ENCODE results near the gene ACOT7. TPM values are rescaled to one million over a fixed set of nuclear protein-coding genes. Genes with fewer than 3 reads are reported as not detected.
"Not testable (repeated sequence)": the region's sequence is repeated elsewhere in the genome, so short reads cannot be mapped to it uniquely, and the experiment has no call there.

Gene ACOT7
- total RNA-seq, 1 experiment from 2014 or later = 177 TPM

DNA sequence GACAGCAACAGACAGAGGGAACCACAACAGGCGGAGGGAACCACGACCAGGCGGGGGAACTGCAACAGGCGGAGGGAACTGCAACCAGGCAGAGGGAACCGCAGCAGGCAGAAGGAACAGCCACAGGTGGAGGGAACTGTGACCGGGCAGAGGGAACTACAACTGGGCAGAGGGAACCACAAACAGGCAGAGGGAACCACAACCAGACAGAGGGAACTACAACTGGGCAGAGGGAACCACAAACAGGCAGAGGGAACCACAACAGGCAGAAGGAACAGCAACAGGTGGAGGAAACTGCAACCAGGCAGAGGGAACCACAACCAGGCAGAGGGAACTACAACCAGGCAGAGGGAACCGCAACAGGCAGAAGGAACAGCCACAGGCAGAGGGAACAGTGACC lies 85.9 kb downstream of the ACOT7 start:
- in situ Hi-C loops (cut with HindIII; ENCODE audit: low pct_unique_long_range_greater_than_20kb, low sequenced_read_pairs) = not testable (repeated sequence)

DNA sequence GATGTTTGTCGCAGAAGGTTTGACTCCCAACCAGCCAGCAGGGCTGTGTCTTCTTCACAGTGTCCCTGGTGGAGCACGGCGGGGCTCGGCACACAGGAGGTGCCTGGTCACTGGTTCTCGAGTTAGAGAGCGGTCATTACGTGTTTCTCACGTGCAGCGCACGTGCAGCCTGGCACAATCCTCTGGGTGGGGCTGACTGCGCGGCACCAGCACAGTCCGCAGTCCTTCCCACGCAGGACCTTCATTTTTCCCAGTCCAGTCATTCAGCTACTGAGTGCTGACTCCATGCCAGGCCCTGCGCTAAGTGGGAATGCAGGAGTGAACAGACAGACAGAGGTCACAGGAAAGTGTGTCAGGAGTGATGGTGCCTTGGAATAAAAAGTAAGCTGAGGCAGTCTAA lies 86.5 kb downstream of the ACOT7 start:
- in situ Hi-C loops (cut with HindIII; ENCODE audit: low pct_unique_long_range_greater_than_20kb, low sequenced_read_pairs) = no loop called here
- DNase-seq (ENCODE audit: low read depth) = no peak

More for the DNA sequence above, 85.9 kb downstream of the ACOT7 start:
- DNase-seq (ENCODE audit: low read depth) = not testable (repeated sequence)

GRCh38 chr1:6303397-6304012 lies 90.1 kb downstream of the ACOT7 start:
- in situ Hi-C loops (cut with HindIII; ENCODE audit: low pct_unique_long_range_greater_than_20kb, low sequenced_read_pairs) = no loop called here
- no peak for DNase-seq (ENCODE audit: low read depth)

- DNase-seq (ENCODE audit: low read depth) = no peak
- in situ Hi-C loops (cut with HindIII; ENCODE audit: low pct_unique_long_range_greater_than_20kb, low sequenced_read_pairs) = no loop called here
Observed at GRCh38 chr1:6302568-6302967, 91.0 kb downstream of the ACOT7 start.

DNA sequence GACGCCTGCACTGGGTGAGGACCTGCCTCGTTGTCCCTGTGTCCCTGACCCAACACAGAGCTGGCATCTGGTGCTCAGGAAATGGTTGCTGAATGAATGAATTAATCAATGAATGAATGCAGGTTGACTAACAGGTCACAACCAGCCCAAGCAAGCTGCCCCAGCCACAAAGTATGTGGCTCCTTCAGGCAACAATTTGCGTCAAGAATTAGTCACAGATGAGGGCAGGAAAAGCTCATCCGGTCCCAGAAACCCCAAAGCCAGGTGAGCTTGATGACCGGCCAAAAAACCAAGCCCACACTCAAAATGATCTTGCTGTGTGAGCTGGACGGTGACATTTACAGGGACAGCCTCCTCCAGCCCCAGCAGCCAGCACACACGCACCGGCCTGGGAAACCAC lies 92.0 kb downstream of the ACOT7 start:
- no peak for DNase-seq (ENCODE audit: low read depth)
- in situ Hi-C loops (cut with HindIII; ENCODE audit: low pct_unique_long_range_greater_than_20kb, low sequenced_read_pairs) = no loop called here

DNA sequence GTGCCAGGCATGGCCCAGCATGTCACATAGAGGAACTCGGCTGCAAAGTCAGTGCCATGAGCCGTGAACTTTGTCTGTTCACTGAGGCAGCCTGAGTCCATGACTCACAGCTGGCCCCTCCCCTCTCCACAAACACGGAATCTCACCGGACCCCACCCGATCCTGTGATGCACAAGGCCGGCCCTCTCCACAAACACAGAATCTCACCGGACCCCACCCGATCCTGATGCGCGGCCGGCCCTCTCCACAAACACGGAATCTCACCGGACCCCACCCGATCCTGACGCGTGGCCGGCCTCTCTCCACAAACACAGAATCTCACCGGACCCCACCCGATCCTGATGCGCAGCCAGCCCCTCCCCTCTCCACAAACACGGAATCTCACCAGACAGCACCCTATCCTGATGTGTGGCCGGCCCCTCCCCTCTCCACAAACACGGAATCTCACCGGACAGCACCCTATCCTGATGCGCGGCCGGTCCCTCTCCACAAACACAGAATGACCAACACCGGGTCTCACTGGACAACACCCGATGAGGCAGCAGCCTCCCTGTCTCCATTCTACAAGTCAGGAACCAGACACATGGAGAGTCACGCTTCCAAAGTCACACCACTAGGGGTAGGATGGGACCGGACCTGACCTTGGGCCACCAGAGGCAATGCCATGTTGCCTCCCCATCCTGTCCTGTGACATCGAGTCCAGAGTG lies 93.1 kb downstream of the ACOT7 start:
- in situ Hi-C loops (cut with HindIII; ENCODE audit: low pct_unique_long_range_greater_than_20kb, low sequenced_read_pairs) = no loop called here

DNA sequence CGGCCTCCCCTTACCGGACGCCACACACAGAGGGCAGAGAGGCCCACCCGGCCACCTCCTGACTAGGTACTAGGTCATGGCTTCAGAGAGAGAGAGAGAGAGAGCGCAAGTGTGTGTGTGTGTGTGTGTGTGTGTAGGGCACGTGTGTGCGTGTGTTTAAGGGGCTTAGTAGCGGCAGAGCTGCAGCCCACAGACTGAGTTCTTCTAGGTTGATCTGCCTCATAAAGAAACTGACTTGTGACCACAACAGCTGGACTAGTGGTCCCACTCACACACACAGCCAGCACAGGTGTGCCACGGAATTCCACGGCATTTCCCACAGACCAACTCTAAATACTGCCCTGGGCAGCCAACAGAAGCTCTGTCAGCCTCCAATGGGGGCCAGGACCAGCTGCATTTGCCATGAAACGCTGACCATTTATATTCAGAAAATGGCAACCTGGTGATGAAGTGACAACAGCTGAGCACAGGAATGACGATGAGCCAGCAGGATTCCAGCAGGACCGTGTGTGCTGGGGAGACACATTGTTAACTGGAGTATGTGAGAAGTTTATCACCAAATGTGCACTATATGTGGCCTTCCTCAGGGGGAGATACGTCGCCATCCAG lies 93.9 kb downstream of the ACOT7 start:
- in situ Hi-C loops (cut with HindIII; ENCODE audit: low pct_unique_long_range_greater_than_20kb, low sequenced_read_pairs) = no loop called here
- DNase-seq (ENCODE audit: low read depth) = no peak

More for the DNA sequence above, 93.1 kb downstream of the ACOT7 start:
- peak; percentile 32 for DNase-seq (ENCODE audit: low read depth)

DNA sequence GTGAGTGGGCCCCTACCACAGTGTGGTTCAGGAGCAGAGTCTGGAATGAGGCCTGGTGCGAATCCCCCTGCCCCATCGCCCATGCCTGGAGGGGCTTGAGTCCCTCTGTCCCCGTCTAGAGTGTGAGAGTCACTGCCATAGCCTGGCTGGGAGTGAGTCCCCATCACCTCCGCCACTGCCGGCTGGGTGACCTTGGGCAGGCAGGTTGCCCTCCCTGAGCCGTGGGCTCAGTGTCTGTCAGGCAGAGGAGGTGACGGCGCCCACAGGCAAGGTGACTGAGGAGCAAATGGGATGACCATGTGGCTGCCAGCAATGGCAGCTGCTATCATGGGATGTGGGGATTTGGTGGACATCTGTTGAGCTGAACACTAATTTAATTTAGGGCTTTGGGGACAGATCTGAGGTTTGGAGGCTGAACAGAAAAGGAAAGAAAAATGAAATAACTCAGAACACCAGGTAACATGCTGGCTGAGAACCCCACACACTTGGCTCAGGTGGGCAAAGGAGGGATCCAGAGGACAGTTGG lies 94.6 kb downstream of the ACOT7 start:
- in situ Hi-C loops (cut with HindIII; ENCODE audit: low pct_unique_long_range_greater_than_20kb, low sequenced_read_pairs) = no loop called here
- DNase-seq (ENCODE audit: low read depth) = no peak

GRCh38 chr1:6298530-6298929 lies 95.0 kb downstream of the ACOT7 start:
- no peak for DNase-seq (ENCODE audit: low read depth)
- in situ Hi-C loops (cut with HindIII; ENCODE audit: low pct_unique_long_range_greater_than_20kb, low sequenced_read_pairs) = no loop called here

DNA sequence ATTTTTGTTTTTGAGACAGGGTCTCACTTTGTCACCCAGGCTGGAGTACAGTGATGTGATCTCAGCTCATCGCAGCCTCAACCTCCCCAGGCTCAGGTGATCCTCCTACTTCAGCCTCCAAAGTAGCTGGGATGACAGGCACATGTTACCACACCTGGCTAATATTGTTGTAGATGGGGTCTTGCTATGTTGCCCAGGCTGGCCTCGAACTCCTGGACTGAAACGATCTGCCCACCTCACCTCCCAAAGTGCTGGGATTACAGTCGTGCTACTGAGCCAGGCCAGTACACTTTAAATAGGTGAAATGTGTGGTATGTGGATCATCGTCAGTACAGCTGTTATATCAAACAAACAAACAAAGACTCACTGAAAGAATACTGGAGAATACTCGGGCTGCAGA lies 97.7 kb downstream of the ACOT7 start:
- DNase-seq (ENCODE audit: low read depth) = no peak
- in situ Hi-C loops (cut with HindIII; ENCODE audit: low pct_unique_long_range_greater_than_20kb, low sequenced_read_pairs) = no loop called here

DNA sequence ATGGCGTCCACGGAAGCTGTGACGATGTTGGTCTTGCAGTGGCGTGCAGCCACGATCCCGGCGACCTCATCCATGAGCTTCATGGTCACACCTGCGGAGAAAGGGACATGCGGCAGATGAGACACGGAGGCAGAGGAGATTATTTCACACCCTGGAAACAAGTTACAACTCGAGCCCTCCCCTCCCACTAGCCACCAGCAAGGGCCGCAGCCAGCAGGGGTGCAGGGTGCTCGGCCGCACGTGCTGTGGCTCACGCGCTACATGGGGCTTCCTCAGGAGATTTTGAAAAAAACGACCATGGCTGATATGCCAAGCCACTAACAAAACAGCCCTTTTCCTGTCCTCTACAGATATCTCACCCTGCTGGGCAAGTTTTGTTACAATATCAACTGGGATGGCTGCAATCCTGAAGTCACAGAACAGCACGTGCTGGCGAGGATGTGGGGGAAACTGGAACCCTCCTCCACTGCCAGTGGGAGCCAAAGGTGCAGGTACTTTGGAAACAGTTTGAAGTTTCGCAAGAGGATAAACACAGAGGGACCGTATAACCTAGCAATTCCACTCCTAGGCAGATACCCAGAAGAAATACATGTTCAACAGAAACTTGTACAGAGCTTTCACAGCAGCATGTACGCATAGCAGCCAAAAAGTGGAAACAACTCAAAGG lies 98.5 kb downstream of the ACOT7 start:
- in situ Hi-C loops (cut with HindIII; ENCODE audit: low pct_unique_long_range_greater_than_20kb, low sequenced_read_pairs) = no loop called here
- DNase-seq (ENCODE audit: low read depth) = no peak

GRCh38 chr1:6294080-6294889 lies 99.3 kb downstream of the ACOT7 start:
- in situ Hi-C loops (cut with HindIII; ENCODE audit: low pct_unique_long_range_greater_than_20kb, low sequenced_read_pairs) = no loop called here
- DNase-seq (ENCODE audit: low read depth) = no peak

GRCh38 chr1:6292102-6292501 lies 101.5 kb downstream of the ACOT7 start:
- no peak for DNase-seq (ENCODE audit: low read depth)
- in situ Hi-C loops (cut with HindIII; ENCODE audit: low pct_unique_long_range_greater_than_20kb, low sequenced_read_pairs) = no loop called here

DNA sequence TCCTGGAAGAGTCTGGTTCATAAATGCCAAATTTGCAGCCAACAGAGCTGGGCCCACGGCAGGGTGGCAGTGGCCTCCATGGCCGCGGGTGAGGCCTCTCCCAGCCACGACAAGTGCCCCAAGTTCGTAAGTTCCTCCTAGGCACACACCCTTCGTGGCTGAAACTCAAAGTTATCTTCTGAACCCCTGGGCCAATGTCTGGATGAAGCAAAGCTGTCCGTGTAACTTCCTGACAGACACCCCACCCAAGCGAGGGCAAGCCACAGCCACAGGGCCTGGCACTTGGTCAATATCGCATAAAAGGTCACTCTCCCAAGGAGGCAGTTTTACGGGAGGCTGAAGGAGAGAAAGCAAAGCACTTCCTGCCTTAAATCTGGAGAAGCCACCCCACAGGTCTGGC lies 104.9 kb downstream of the ACOT7 start:
- DNase-seq (ENCODE audit: low read depth) = no peak
- in situ Hi-C loops (cut with HindIII; ENCODE audit: low pct_unique_long_range_greater_than_20kb, low sequenced_read_pairs) = no loop called here

DNA sequence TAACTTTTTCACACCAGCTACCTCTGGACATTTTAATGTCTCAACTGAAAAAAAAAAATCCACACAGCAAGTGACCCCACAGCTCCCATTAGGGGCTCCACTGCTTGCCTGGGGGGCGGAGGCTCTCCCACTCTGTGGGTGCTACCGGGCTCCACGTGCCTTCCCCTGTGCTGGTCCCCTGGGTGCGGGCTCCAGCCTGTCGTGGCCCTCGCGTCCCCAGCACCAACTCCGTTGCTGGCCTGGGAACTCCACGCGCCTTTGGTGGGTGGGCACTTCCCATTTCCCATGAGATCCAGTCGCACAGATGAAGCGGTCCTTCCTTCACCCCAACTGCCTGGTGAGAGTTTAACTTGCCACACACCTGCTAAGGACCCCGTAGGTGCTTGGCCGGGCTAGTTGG lies 105.5 kb downstream of the ACOT7 start:
- DNase-seq (ENCODE audit: low read depth) = no peak
- in situ Hi-C loops (cut with HindIII; ENCODE audit: low pct_unique_long_range_greater_than_20kb, low sequenced_read_pairs) = no loop called here

GRCh38 chr1:6287431-6287886 lies 106.1 kb downstream of the ACOT7 start:
- no peak for DNase-seq (ENCODE audit: low read depth)
- in situ Hi-C loops (cut with HindIII; ENCODE audit: low pct_unique_long_range_greater_than_20kb, low sequenced_read_pairs) = no loop called here

- no peak for DNase-seq (ENCODE audit: low read depth)
- in situ Hi-C loops (cut with HindIII; ENCODE audit: low pct_unique_long_range_greater_than_20kb, low sequenced_read_pairs) = no loop called here
Observed at GRCh38 chr1:6287029-6287428, 106.5 kb downstream of the ACOT7 start.

DNA sequence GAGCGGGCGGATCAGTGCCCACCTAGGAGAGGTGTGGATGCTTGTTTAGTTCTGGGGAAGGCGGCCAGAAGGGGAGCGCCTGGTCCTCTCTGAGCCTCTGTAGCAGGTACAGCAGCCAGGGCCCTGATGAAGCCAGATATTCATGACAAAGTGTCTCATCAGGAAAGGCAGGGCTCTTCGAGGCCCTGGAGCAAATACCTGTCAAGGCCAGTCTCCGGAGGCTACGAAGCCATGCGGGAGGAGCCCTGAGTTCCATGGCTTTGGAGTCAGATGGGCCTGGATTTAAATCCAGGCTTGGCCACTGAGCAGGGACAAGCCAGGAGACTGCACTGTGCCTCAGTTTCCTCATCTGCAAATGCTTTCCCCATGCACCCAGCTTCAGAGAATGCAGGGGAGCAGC lies 107.3 kb downstream of the ACOT7 start:
- in situ Hi-C loops (cut with HindIII; ENCODE audit: low pct_unique_long_range_greater_than_20kb, low sequenced_read_pairs) = no loop called here
- no peak for DNase-seq (ENCODE audit: low read depth)

Data from Caki2 (cell line).